GM13977 (cell line): ENCODE data around the gene ZDHHC3.

ENCODE experiments used
- DNase-seq: peaks from one replicate; pipeline ENCODE4 v3.0.0; 2012; ENCODE audit warnings: low spot score
- CTCF ChIP-seq: IDR thresholded peaks from 2 replicates; pipeline ENCODE4 v1.5.1; 2012; ENCODE audit warnings: mild to moderate bottlenecking, control low read depth; ENCODE audit not compliant: insufficient read depth; ENCODE audit errors: extremely low read depth, missing control alignments
- in situ Hi-C: fragments of 300-500 bp; cut with MboI; formaldehyde crosslinking; loops from one replicate; pipeline ENCODE4 v1.12.0; 2022; ENCODE audit warnings: low sequenced_read_pairs, low pct_unique_long_range_greater_than_20kb, mixed read lengths, inconsistent platforms; ENCODE audit not compliant: unreplicated experiment

ZDHHC3 gene

GRCh38 chr3:44880284-44880683 lies 95.7 kb downstream of the ZDHHC3 start:
- in situ Hi-C loops = no loop called here
- TF ChIP-seq CTCF = no peak
- DNase-seq = no peak

- in situ Hi-C loops = no loop called here
- no peak for DNase-seq
Measured at GRCh38 chr3:44877333-44877732, 98.6 kb downstream of the ZDHHC3 start.

GRCh38 chr3:44875596-44875995 lies 100.4 kb downstream of the ZDHHC3 start:
- in situ Hi-C loops = no loop called here
- no peak for DNase-seq
- no peak for TF ChIP-seq CTCF

More at GRCh38 chr3:44877333-44877732, 98.6 kb downstream of the ZDHHC3 start:
- no peak for TF ChIP-seq CTCF
